Upper lobe of left lung (tissue), 6 donors: ENCODE data around the gene RYR1. TPM values are rescaled to one million over a fixed set of nuclear protein-coding genes. Genes with fewer than 3 reads are reported as not detected.

Source experiments
- ATAC-seq, 2 donors: fragments of 200-7000 bp; cut with Tn5 transposase; one replicate each; pipeline ENCODE4 v1.9.1; 2022; ENCODE audit warnings: mild to moderate bottlenecking in 2 of 2, moderate library complexity in 2 of 2; ENCODE audit not compliant: low FRiP score in 2 of 2
- DNase-seq, 2 donors: peaks; one replicate each; pipeline ENCODE4 v3.0.0-alpha.2; 2019 to 2020
- H3K27ac ChIP-seq, 4 donors: fragments of 200-600 bp; sonication (generic); one replicate each; pipeline ENCODE4 v1.5.1; 2016 to 2019
- H3K27me3 ChIP-seq, 4 donors: fragments of 200-600 bp; sonication (generic); one replicate each; pipeline ENCODE4 v1.5.1; 2017 to 2019
- H3K36me3 ChIP-seq, 4 donors: fragments of 200-600 bp; sonication (generic); one replicate each; pipeline ENCODE4 v1.5.1; 2016 to 2019
- H3K4me1 ChIP-seq, 4 donors: fragments of 200-600 bp; sonication (generic); one replicate each; pipeline ENCODE4 v1.5.1; 2018 to 2019
- H3K4me3 ChIP-seq, 4 donors: fragments of 200-600 bp; sonication (generic); one replicate each; pipeline ENCODE4 v1.5.1; 2017 to 2019; ENCODE audit warnings: mild to moderate bottlenecking in 2 of 4, moderate library complexity in 1 of 4
- H3K9me3 ChIP-seq, 4 donors: fragments of 200-600 bp; sonication (generic); one replicate each; pipeline ENCODE4 v1.5.1; 2018 to 2019
- CTCF ChIP-seq, 6 experiments: fragments of 450-650 bp in 4 of 6; fragments of 200-600 bp in 2 of 6; sonication (generic) in 2 of 6; IDR thresholded peaks; one replicate each; pipeline ENCODE4 v1.5.1; 2016 to 2019; ENCODE audit warnings: antibody characterized with exemption in 6 of 6
- EP300 ChIP-seq, 4 donors: sonication (generic); formaldehyde crosslinking; IDR thresholded peaks; one replicate each; pipeline ENCODE4 v1.5.1; 2017; ENCODE audit warnings: antibody characterized with exemption in 4 of 4, control low read depth in 2 of 4
- POLR2A ChIP-seq, 4 donors: fragments of 450-650 bp; IDR thresholded peaks; one replicate each; pipeline ENCODE4 v1.5.1; 2016 to 2017; ENCODE audit warnings: antibody characterized with exemption in 4 of 4, mild to moderate bottlenecking in 2 of 4
- POLR2AphosphoS5 ChIP-seq, 2 donors: sonication (generic); formaldehyde crosslinking; IDR thresholded peaks; one replicate each; pipeline ENCODE4 v1.5.1; 2017; ENCODE audit warnings: antibody characterized with exemption in 2 of 2
- WGBS, 2 donors: methylation state at CpG; one replicate each; pipeline ENCODE4 v1.1.5; 2017 to 2018; 5-methylcytosine and 5-hydroxymethylcytosine counted together
- total RNA-seq, 6 donors: library from RNA; depleted of rRNA in 4 of 6; stranded (reverse); fragments of >200 nt in 4 of 6; gene quantifications; one replicate each; pipeline versions ENCODE4 v1.1.0 to v1.2.1, GENCODE V29; 2016 to 2021
- donor health status: DM: no; HTN: no; CAD: no; lungs with moderate emphysema.
- donor health status: DM: no; HTN: yes; CAD: no; lungs with severe emphysema.

The RYR1 gene
- total RNA-seq, 6 donors from 2014 or later: 1.1 to 22.0 (median 5.5) TPM

GRCh38 chr19:38563475-38563874 lies 130.0 kb downstream of the RYR1 start:
- DNase-seq (no peak), ATAC-seq (no peak)
- H3K4me1 ChIP-seq: peaks cover 5 to 12% (median 8%) of the 10 kb centered on the region in 4 donors
- no peaks in the 10 kb centered on the region for H3K36me3 ChIP-seq
- H3K4me3 ChIP-seq: no peak overlapping the region
- TF ChIP-seq POLR2AphosphoS5 (IDR thresholded peaks at IDR 0.05): no peak
- TF ChIP-seq EP300 (IDR thresholded peaks at IDR 0.05): no peak
- no peak for TF ChIP-seq POLR2A (IDR thresholded peaks at IDR 0.05)
- no peak for TF ChIP-seq CTCF (IDR thresholded peaks at IDR 0.05)
- H3K27ac ChIP-seq: no peak overlapping the region
- peaks cover 0 to 10% (median 3%) of the 10 kb centered on the region in 4 donors for H3K27me3 ChIP-seq
- H3K9me3 ChIP-seq: no peaks in the 10 kb centered on the region
- 93 to 99% methylated on average over 9 of the region's 9 CpGs for WGBS, 2 donors

- peak in 1 of 2 donors; percentile 66 for ATAC-seq
- H3K27me3 ChIP-seq: peaks cover 0 to 10% (median 3%) of the 10 kb centered on the region in 4 donors
- no peak for TF ChIP-seq EP300 (IDR thresholded peaks at IDR 0.05)
- H3K36me3 ChIP-seq: no peaks in the 10 kb centered on the region
- peaks cover 5 to 12% (median 8%) of the 10 kb centered on the region in 4 donors for H3K4me1 ChIP-seq
- peak overlapping the region in 3 of 4 donors; percentile 38 to 45 (median 41) for H3K4me3 ChIP-seq
- 11 to 17% methylated on average over 2 to 63 of the region's 111 CpGs for WGBS, 2 donors
- H3K27ac ChIP-seq: no peak overlapping the region
- peak in 1 of 2 donors; percentile 90 for DNase-seq
- no peaks in the 10 kb centered on the region for H3K9me3 ChIP-seq
Observed at GRCh38 chr19:38564981-38565690, 131.6 kb downstream of the RYR1 start.

- no peak overlapping the region for H3K27ac ChIP-seq
- 53 to 61% methylated on average over 21 of the region's 21 CpGs for WGBS, 2 donors
- H3K36me3 ChIP-seq: no peaks in the 10 kb centered on the region
- peaks cover 5 to 12% (median 8%) of the 10 kb centered on the region in 4 donors for H3K4me1 ChIP-seq
- peak overlapping the region in 3 of 4 donors; percentile 38 to 45 (median 41) for H3K4me3 ChIP-seq
- TF ChIP-seq POLR2A (IDR thresholded peaks at IDR 0.05) (no peak), CTCF (IDR thresholded peaks at IDR 0.05) (no peak), POLR2AphosphoS5 (IDR thresholded peaks at IDR 0.05) (no peak), EP300 (IDR thresholded peaks at IDR 0.05) (no peak)
- ATAC-seq: no peak
- H3K9me3 ChIP-seq: no peaks in the 10 kb centered on the region
- DNase-seq: no peak
- H3K27me3 ChIP-seq: peaks cover 0 to 10% (median 3%) of the 10 kb centered on the region in 4 donors
Observed at GRCh38 chr19:38565691-38566105, 132.2 kb downstream of the RYR1 start.

- TF ChIP-seq POLR2AphosphoS5 (IDR thresholded peaks at IDR 0.05) (no peak), CTCF (IDR thresholded peaks at IDR 0.05) (no peak), POLR2A (IDR thresholded peaks at IDR 0.05) (no peak), EP300 (IDR thresholded peaks at IDR 0.05) (no peak)
- Histone ChIP-seq H3K27me3 (peaks cover 0 to 10% (median 3%) of the 10 kb centered on the region in 4 donors), H3K4me3 (no peak overlapping the region), H3K4me1 (peaks cover 5 to 11% (median 8%) of the 10 kb centered on the region in 4 donors), H3K27ac (no peak overlapping the region), H3K9me3 (no peaks in the 10 kb centered on the region), H3K36me3 (no peaks in the 10 kb centered on the region)
- DNase-seq: no peak
- no peak for ATAC-seq
- WGBS, 2 donors: 78% methylated on average over 5 to 6 of the region's 6 CpGs
Observed at GRCh38 chr19:38569368-38569983, 136.0 kb downstream of the RYR1 start.

GRCh38 chr19:38571682-38572081 lies 138.2 kb downstream of the RYR1 start:
- Histone ChIP-seq H3K27ac (no peak overlapping the region), H3K9me3 (no peaks in the 10 kb centered on the region), H3K27me3 (no peaks in the 10 kb centered on the region), H3K4me3 (no peak overlapping the region), H3K36me3 (no peaks in the 10 kb centered on the region), H3K4me1 (no peaks in the 10 kb centered on the region)
- no peak for TF ChIP-seq CTCF (IDR thresholded peaks at IDR 0.05)
- TF ChIP-seq POLR2AphosphoS5 (IDR thresholded peaks at IDR 0.05): no peak
- TF ChIP-seq POLR2A (IDR thresholded peaks at IDR 0.05): no peak
- no peak for TF ChIP-seq EP300 (IDR thresholded peaks at IDR 0.05)
- 83 to 88% methylated on average over 2 of the region's 2 CpGs for WGBS, 2 donors
- DNase-seq (no peak), ATAC-seq (no peak)
